HG02943 (cell line): ENCODE results near the gene KCNJ8.

Source experiments
- ATAC-seq: cut with Tn5 transposase; IDR thresholded peaks from one replicate; pipeline ENCODE4 v1.9.1; 2021; ENCODE audit warnings: mild to moderate bottlenecking, low read depth, moderate library complexity; ENCODE audit not compliant: unreplicated experiment

The KCNJ8 gene

DNA sequence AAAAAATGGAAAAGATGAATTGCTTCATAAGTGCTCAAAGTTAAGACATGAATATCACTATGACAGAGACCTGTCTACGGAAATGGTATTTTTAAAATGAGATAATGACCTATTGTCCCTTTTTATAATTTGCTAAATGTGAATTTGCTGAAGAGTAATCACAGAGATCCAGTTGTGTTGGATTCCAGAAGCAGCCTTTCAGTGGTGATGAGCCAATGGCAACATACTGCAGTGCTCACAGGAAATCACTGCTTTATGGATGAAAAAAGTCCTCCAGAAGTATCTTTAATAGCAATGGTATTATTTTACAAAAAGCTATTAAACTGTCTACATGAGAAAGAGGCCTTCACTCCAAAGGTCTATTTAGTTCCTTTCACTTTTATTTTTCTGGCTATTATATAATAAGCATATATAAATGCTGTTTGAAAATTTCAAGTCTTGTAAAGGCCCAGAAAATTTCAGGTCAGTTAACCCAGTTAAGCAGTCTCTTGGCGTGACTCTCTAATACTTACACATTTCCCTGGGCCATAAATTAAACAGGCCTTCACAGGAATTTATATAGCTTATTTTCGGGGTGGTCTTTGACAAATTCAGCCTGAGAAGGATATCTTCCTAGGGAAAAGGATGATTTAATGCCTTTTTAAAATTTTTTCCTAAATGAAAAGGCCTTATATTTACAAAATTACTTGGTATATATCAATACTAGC lies 55.4 kb downstream of the KCNJ8 start:
- no peak for ATAC-seq

- ATAC-seq: no peak
These were observed 56.1 kb downstream of the KCNJ8 start for GRCh38 chr12:21718403-21718802.

- ATAC-seq: no peak
These were observed 56.7 kb downstream of the KCNJ8 start for GRCh38 chr12:21717767-21718166.

DNA sequence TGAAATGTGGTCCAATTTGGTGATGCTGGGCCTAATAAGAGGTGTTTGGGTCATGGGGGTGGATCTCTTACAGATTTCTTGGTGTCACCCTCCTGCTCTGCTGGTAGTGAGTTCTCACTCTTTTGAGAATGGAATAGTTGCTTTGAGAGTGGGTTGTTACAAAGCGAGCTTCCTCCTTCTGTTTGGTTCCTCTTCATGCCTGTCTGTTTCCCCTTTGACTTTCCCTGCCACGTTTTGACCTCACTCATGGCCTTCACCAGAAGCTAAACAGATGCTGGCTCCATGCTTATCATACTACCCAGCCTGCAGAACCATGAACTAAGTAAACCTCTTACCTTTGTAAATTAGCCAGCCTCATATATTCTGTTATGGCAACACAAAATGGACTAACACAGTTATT lies 59.1 kb downstream of the KCNJ8 start:
- ATAC-seq: no peak
